ENCODE measurements around the gene C10orf53.

DNA sequence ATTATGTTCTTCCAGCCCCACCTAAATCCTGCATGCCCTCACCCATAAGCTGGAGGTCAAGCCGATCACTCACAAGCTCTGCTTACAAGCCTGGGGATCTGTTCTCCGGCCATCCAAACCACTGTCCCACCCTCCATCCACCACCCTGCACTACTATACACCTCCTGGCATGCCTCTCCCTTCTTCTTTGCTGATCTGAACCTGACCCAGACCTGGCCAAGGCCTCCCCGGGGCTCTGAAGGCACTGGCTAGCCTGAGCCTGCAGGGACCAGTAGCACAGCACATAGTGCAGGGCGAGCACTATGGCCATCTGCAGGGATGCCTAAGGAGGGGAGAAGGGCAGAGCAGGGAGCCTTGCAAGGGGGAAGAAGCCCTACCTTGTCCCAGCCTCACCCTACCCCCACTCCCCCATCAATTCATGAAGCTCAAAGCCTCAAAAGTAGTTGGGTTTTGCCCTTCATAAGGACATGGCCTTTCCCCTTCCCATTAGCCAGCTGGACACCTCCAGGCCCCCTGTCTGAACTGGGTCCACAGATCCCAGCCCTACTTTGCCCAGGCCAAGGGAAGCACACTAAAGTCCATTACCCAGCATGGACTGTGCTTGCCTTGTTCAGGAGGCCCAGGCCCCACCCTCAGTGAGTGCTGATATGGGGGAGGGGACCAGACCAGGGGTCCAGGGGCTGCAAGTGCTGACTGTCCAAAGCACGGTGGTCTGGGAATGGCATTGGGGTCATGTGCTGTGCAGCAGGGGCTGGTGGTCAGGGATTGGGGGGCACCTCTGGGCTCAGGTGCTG is 36.0 kb upstream of the C10orf53 start:
- TF ChIP-seq, protein P1, sequence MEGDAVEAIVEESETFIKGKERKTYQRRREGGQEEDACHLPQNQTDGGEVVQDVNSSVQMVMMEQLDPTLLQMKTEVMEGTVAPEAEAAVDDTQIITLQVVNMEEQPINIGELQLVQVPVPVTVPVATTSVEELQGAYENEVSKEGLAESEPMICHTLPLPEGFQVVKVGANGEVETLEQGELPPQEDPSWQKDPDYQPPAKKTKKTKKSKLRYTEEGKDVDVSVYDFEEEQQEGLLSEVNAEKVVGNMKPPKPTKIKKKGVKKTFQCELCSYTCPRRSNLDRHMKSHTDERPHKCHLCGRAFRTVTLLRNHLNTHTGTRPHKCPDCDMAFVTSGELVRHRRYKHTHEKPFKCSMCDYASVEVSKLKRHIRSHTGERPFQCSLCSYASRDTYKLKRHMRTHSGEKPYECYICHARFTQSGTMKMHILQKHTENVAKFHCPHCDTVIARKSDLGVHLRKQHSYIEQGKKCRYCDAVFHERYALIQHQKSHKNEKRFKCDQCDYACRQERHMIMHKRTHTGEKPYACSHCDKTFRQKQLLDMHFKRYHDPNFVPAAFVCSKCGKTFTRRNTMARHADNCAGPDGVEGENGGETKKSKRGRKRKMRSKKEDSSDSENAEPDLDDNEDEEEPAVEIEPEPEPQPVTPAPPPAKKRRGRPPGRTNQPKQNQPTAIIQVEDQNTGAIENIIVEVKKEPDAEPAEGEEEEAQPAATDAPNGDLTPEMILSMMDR (IDR thresholded peaks at IDR 0.05), result no peak
- TF ChIP-seq EZH2phosphoT487 (IDR thresholded peaks at IDR 0.05) (no peak), EZH2 (IDR thresholded peaks at IDR 0.05) (no peak)
